ENCODE measurements around the gene TRIM54. TPM values are rescaled to one million over a fixed set of nuclear protein-coding genes. Genes with fewer than 3 reads are reported as not detected.
"Not testable (repeated sequence)": the region's sequence is repeated elsewhere in the genome, so short reads cannot be mapped to it uniquely, and the experiment has no call there.

The TRIM54 gene
- polyA plus RNA-seq, 1 donor, result 128 TPM

DNA sequence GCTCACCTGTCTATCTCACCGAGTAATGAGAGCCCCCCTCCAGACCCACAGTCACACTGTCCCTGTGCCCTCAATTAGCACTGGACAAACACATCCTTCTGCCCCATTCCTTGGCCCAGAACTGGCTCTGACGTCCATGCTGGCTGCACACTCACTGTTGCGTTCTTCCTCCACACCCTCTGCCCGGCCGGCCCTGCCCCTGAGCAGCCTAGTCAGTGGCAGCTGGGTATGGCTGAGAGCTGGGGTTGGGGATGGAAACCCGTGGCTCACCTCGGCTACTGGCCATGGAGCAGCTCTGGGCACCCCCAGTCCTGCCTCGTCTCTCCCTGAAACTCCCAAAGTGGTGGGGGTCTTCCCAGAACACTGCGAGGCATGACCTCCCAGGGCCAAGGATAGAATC, 32.5 kb downstream of the TRIM54 start:
- DNase-seq, result no peak

DNA sequence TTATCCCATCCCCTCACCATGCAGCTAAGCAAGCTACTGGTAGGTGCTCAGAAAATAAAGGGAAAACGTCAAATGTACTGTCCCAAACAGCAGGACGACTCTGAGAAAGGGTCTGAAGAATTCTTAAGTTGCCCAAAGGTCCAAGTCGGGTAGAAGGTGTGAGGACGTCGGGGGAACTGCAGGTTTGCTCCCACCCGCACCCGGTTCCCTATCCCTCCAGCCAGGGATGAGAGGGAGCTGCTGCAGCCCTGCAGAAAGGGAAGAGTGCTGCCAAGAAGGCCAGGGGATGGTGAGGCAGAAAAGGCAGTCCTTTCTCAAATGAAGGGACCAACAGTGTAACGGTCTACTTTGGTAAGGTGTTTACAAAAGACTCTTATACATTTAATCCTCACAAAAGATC, 32.9 kb downstream of the TRIM54 start:
- no peak for DNase-seq

DNA sequence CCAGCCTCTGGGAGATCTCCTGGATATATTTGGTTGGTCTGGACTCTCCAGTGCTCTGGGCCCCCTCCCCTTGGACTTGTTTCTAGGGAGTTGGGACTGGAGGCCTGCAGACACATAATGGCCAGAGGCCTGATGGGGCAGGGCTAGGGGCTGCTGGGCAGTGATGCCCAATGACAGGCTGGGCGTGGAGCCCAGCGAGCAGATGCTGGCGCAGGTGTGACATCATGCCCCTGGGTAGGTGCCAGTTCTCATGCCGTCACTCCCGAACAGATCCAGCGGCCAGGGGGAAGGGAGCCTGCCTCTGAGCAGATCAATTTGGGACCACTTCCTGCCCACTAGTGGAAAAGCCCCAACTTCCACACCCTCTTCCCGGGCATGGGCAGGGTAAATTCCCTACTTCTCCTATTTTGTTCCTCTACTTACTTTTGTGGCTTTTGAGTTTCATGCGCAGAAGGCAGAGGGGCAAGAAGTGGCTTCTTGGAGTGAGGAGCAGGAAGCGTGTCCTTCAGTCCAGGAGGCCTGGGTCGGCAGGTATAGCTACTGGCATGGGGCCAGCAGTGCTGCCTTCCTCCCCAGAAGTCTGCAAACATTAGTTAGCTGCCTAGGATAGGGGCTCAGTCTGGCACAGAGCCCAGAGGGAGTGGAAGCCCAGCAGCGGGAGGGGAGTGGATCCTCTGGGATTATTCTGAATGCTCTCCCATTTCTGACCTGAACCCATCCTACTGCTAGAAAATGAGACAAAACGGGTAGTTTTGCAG, 34.6 kb downstream of the TRIM54 start:
- DNase-seq, result no peak

DNA sequence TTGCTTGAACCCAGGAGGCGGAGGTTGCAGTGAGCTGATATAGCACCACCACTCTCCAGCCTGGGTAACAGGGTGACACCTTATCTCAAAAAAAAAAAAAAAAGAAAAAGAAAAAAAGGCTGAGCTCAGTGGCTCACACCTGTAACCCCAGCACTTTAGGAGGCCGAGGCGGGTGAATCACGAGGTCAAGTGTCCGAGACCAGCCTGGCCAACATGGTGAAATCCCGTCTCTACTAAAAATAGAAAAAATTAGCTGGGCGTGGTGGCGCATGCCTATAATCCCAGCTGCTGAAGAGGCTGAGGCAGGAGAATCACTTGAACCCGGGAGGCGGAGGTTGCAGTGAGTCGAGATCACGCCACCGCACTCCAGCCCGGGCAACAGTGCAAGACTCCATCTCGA, 37.6 kb downstream of the TRIM54 start:
- not testable (repeated sequence) for DNase-seq

DNA sequence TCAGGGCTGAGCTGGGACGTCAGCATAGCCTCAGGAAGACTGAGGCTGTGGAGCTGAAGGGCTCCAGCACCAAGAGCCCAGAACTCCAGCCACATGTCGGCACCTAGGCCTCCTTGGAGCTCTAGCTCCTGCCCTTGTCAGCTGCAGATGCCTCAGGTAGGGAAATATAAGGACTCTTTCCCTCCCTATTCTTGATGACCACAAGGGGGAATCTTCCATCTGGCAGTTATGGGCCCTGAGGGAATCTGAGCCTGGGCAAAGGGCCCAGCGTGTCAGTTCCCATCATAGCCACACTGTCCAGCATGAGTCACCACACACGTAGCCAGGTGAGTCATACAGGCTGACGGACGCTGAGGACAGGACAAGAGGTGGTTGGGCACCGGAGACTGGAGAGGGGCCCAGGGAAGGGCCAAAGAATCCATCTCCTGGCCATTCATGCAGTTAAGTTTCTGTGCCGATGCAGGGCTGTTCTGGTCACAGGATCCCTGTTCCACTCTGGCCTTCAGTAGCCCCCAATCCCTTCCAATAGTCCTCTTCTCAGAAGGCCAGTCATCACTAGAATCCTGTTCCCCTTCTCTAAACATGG, 38.8 kb downstream of the TRIM54 start:
- DNase-seq, result no peak

DNA sequence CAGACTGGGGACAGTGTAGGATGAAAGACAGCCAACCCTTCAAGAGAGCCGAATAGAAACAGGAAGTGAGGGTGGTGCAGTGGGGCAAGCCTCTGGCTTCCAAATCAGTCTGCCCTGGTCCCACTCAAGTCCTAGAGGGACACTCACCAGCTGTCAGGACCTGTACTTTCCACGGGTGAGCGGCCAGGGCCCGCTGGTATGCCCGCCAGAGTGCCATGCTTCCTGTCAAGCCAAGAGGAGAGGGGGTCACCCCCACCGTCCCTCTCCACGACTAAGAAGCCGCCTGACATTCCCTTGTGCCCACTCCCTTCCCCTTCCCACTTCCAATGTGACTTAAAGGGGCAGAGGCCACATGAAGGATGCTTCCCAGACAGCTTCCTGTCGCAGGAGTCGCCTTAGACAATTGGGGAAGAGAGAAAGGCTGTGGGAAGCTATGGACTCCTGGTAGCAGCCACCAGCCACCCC, 40.1 kb downstream of the TRIM54 start:
- no peak for DNase-seq

DNA sequence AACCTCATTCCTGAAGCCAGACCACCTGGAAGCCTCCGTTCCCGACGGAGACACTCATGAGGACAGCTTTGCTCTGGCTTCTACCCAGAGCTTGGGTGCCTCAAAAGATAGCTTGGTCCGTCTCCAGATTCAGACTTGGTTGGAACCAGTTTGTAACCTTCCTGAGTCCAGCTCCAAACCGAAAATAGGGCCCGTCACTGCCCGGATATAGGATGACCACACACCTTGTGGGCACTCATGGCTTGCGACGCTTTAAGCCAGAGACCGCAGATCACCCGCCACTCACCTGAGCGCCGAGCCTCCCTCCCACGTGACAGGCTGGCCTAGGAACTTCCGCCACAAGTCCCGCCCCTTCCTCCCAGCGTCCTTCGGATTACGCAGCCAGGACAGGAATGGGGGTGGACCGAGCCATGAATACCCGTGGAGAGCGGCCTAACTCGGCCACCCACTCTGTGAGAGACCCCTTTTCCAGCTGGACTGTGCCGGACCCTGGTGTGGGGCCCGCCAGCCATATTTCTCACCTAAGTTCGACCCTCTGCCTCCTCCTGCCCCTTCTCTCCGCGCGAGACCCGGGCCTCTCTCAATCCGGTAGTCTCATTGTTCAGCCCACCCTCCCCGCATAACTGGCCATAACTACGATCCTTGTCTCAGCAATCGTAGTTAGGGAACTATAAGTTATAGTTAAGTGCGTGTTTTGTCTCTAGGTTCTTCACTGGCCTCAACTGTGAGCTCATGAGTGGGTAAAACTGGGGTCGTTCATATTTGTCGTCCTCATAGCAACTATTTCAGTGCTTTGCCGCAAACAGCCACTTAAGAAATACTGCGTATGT, 40.8 kb downstream of the TRIM54 start, which contains the start of gene MPV17:
TSS of gene MPV17 (minus strand) at position 332 of the 830 bp plus-strand sequence. CDS start 580 bp downstream, outside the sequence.
- DNase-seq, result peak; percentile 92

DNA sequence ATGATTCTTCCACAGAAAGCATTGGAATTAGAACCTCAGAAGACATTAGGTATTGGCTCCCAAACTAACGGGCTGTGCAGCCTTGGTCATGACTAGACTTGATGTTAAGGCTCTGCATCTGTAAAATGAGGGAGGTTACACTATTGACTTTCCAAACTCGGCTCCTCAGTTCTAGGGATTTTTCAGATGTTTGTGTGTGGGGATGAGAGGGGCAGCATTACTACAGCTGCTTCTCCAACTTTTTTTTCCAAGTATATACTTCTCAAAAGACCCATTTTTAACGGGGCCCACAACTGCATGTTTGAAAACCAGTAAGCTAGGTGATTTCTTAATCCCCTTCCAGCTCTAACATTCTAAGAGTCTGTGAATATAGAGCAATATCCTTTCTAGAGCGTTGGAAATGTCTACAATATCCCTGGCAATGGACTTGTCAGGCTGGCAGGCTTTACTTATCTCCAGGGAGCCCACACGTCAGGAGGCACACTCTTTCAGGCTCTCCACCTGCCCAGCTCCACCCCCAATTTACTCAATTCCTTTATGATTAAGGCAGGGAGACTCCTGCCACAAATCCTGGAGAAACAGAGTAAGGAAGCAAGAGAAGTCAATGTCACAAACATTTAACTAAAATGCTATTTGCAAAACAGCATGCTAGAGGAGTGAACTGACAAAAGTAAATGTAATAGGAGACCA, 41.5 kb downstream of the TRIM54 start:
- peak; percentile 22 for DNase-seq

DNA sequence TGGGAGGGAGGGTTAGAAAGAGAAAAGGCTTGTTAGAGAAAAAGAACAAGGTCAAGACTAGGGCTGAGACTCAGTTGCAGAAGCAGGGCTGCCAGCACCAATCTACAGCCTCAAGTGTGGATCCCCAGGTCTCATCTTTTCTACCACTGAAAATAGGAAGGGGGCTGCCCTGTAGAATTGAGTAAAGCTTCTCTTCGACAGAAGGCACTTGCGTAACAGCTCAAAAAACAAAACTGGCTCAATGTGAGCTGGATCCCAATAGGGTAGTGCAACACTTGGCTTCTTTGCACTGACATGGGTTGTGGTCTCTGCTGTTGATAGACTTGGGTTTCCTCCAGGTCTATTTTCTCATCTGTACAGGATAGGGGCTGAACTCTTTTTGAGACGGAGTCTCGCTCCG, 42.5 kb downstream of the TRIM54 start:
- no peak for DNase-seq

DNA sequence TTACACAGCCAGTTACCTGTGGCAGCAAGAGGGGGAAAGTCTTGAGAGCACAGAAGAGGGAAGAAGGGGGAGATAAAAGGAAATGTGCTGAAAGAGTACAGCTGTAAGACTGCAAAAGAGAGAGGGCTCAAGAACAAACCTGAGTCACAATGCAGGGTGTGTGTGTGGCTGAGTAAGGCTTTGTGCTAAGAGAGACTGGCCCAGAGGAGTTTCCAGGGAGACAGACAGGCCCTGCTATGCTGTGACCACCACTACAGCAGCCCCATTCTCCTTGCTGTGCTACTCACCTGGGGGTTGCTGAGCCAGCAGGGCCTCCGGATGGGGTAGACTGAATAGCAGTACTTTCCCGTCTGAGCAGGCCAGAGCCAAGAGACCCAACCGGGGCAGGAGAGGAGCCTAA, 53.1 kb downstream of the TRIM54 start:
- no peak for DNase-seq

DNA sequence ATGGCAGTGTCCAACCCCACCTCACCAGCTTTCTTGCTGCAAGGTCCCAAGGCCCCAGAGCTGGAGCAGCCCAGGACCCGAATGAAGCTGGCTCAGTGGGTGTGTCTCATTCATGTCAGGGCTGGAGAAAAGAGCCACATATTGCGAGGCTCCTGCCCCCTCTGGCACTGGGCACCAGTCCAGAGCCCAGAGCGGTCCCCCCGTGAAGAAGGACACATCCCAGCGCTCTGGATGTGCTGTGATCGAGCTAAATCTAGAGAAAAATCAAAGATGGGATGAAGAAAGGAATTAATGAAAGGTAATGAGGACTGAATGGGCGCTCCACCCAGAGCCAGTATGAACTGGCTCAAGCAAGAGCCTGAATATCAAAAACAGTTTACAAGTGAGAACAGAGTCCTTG, 53.9 kb downstream of the TRIM54 start:
- DNase-seq, result no peak

DNA sequence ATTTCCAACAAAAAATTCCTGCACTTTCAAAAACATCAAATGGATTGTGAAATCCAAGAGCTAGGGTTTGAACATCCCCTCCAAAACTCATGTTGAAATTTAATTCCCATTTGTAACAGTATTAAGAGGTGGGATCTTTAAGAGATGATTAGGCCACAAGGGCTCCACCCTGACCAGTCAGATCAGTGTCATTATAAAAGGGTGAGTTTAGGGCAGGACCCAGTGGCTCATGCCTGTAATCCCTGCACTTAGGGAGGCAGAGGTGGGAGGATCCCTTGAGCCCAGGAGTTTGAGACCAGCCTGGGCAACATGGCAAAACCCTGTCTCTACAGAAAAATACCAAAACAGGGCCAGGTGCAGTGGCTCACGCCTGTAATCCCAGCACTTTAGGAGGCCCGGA, 65.4 kb downstream of the TRIM54 start:
- no peak for DNase-seq

DNA sequence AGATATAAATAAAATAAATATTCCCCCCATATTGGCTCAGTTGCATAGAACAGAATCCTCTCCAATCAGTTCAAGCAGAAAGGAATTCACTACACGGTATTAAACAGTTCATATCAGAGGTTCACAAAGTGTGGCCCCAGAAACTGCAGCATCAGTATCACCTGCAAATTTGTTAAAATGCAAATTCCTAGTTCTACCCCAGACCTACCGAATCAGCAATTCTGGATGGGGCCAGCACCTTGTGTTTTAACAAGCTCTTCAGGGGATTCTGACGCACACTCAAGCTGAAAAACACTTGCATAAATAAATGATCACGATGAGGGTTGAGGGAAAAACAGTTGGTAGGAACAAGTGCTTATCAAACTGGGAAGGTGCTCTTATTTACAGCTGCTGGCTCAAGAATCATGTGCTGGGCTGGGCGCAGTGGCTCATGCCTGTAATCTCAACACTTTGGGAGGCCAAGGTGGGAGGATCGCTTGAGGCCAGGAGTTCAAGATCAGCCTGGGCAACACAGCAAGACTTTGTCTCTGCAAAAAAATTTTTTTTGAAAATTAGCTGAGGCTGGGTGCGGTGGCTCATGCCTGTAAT, 68.0 kb downstream of the TRIM54 start:
- no peak for DNase-seq

DNA sequence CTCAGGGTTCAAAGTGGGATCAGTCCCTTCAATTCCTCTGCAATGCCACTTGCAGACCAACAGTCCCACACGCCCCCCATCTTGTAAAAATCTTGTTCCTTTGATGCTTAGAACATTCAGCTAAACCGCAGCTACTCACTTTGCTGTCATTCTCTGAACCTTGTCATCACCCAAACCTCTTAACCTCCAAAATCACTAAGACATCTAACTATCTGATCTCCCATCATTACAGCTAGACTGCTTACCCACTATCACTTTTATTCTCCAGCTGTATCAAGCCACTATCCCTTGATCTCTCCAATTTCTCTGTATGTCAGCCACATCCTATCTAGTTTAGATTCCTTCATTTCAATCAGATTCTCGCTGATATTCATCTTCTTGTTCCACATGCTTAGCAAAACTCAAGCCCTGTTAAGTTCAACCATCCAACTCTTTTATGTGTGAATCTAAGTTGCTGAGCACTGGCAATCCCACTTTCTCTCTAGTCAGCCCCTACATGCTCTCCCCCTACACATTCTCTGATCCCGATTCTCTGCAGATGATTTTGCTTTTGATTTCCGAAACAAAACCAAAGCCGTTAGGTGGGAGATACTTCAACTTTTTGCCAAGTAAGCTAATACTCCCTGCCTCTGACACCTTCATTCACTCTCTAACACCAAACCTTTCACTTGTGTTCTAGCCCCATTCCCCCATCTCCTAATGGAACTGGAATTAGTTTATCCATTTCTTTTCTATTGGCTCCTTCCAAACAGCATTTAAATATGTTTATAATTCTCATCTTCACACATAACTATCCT, 69.8 kb downstream of the TRIM54 start:
- no peak for DNase-seq

DNA sequence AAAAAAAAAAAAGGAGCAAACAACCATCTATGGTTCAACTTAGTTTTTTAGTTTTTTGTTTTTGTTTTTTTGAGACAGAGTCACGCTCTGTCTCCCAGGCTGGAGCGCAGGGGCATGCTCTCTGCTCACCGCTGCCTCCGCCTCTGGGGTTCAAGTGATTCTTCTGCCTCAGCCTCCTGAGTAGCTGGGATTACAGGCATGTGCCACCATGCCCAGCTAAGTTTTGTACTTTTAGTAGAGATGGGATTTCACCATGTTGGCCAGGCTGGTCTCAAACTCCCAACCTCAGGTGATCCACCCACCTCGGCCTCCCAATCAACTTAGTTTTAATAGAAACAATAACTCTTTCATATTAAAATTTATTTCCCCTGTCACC, 71.1 kb downstream of the TRIM54 start:
- DNase-seq, result not testable (repeated sequence)

DNA sequence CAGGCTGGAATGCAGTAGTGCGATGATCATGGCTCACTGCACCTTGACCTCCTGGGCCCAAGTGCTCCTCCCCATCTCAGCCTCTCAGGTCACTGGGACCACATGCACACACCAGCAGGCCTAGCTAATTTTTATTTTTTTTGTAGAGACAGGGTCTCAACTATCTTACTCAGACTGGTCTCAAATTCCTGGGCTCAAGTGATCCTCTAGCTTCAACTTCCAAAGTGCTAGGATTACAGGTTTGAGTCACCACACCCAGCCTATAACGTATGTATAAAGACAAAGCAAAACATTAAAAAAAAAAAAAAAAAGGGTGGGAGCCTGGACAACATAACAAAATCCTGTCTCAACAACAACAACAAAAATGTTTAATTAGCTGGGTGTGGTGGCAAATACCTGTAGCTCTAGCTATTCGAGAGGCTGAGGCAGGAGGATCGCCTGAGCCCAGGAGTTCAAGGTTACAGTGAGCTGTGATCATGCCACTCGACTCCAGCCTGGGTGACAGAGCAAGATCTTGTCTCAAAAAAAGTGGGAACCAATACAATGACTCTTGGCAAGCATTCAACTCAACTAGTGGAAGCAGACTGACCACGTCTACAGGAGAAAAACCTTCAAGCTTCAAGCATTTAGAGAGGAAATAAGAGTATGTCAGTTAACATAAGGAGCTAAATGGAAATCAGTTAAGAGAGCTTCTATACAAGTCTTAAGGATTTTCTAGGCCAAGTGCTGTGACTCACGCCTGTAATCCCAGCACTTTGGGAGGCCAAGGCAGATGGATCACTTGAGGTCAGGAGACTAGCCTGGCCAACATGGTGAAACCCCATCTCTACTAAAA, 71.8 kb downstream of the TRIM54 start:
- DNase-seq, result no peak

DNA sequence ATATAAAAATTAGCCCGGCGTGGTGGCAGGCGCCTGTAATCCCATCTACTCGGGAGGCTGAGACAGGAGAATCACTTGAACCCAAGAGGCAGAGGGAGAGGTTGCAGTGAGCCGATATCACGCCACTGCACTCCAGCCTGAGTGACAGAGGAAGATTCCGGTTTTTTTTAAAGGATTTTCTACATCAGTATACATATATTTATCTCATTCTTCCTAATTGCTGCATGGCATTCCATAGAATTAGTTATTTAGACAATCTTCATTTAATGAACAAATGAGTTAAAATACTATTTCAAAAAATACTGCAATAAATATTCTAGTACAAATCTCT, 72.3 kb downstream of the TRIM54 start:
- no peak for DNase-seq

DNA sequence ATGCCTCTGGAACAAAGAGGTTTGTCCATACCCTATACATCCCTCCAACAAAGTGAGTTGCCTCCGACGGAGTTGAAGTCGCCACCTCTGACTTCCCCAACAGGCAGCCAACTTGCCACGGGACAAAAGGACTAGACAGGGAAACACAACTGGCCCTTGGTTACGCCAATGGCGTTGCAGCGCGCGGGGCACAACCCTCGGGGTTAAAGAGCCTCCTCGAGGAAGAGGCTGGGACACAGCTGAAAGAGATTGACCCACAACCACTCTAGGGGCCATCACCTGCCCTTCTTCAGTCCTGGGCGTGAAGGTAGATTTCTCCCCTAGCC, 73.8 kb downstream of the TRIM54 start:
- DNase-seq, result no peak

DNA sequence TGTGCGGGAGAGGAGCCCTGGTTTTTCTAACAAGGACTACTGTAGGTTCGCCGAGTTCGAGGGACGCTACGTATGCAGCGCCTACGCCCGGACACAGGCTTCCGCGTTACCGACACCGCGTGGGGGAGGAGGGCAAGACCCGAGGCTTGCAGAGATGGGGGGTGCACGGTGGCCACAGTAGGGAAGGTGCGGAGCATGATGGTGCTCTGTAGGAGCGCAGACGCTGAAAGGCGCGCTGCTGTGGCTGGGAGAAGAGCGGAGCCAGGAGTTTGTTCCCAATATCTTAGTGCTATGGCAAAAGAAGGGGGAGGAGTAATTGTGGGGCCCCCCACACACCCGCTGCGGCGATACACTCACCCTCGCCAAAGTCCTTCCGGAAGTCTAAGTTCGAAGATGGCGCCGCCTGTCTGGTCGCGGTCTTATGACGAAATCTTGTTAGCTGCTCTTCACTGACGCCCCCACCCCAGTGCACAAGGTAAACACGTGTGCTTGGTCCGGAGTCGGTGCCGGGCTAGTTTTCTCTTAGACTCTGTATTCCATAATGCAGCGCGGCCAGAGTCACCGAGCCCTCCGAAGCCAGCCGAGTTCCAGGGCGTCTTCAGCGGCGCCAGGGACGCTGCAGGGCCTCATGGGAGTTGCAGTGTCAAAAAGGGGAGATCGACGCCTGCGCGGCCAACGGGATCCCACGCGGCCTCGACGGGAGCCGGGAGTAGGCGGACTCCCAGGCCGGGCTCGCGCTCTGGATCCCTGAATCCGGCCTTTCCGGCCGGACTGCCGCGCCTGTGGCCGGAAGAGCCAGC, 74.4 kb downstream of the TRIM54 start, which contains the start of gene GTF3C2:
TSS of gene GTF3C2 (minus strand) at position 383 of the 800 bp plus-strand sequence. CDS start 13,210 bp downstream, outside the sequence.
- peak; percentile 96 for DNase-seq
